Gastrocnemius medialis (tissue), 4 donors: Measurements from ENCODE around the gene NTM.

Source experiments
- CTCF ChIP-seq, 5 experiments: fragments of 450-650 bp in 3 of 5; fragments of 200-600 bp in 2 of 5; sonication (generic) in 2 of 5; IDR thresholded peaks in 4 of 5; conservative IDR thresholded peaks in 1 of 5; 1 replicate in 4 of 5; 2 replicates in 1 of 5; pipeline ENCODE4 v1.5.1; 2016 to 2019; ENCODE audit warnings: antibody characterized with exemption in 5 of 5, mild to moderate bottlenecking in 3 of 5, moderate library complexity in 3 of 5
- POLR2A ChIP-seq, 2 donors: fragments of 450-650 bp; IDR thresholded peaks; one replicate each; pipeline ENCODE4 v1.6.1; 2017; ENCODE audit warnings: antibody characterized with exemption in 2 of 2, mild to moderate bottlenecking in 2 of 2, moderate library complexity in 2 of 2

GRCh38 chr11:131618201-131618600 lies 247.8 kb downstream of the NTM start:
- TF ChIP-seq CTCF (IDR thresholded peaks at IDR 0.05 in 4 of 5, conservative IDR thresholded peaks at IDR 0.05 in 1 of 5) (no peak), POLR2A (IDR thresholded peaks at IDR 0.05) (no peak)
